ENCODE data around the gene SLC10A7. TPM values are rescaled to one million over a fixed set of nuclear protein-coding genes. Genes with fewer than 3 reads are reported as not detected.

The SLC10A7 gene
- total and polyA plus RNA-seq, 2 of the 13 experiments (the other 11 are each of a cell fraction or from before 2014, with no cell fraction given) = 18.5 to 18.8 TPM

- TF ChIP-seq ZFP91 (CRISPR knock-in tag; IDR thresholded peaks at IDR 0.05; ENCODE audit: borderline replicate concordance) (peak; percentile 65; the same call in 1 of the 2 replicates), ZNF383 (CRISPR knock-in tag; IDR thresholded peaks at IDR 0.05; ENCODE audit: borderline replicate concordance) (no peak), ZBTB10 (CRISPR knock-in tag; IDR thresholded peaks at IDR 0.05; ENCODE audit: borderline replicate concordance) (no peak), ELF1 (CRISPR knock-in tag; IDR thresholded peaks at IDR 0.05) (no peak; the same call in 1 of the 2 replicates), ZNF333 (CRISPR knock-in tag; IDR thresholded peaks at IDR 0.05; ENCODE audit: borderline replicate concordance) (0 out of 2 replicates have a peak, but pooled peaks have one; percentile 85), SIN3A (IDR thresholded peaks at IDR 0.05; ENCODE audit: borderline replicate concordance, low read depth, low read length) (0 out of 2 replicates have a peak, but pooled peaks have one; percentile 60), NR2F1 (CRISPR knock-in tag; IDR thresholded peaks at IDR 0.05) (no peak), MEIS1 (CRISPR knock-in tag; IDR thresholded peaks at IDR 0.05; ENCODE audit: borderline replicate concordance) (no peak; the same call in 1 of the 2 replicates), PAXIP1 (CRISPR knock-in tag; conservative IDR thresholded peaks at IDR 0.05) (no peak), ARID5B (CRISPR knock-in tag; IDR thresholded peaks at IDR 0.05) (0 out of 2 replicates have a peak, but pooled peaks have one; percentile 5), NFIB (CRISPR knock-in tag; IDR thresholded peaks at IDR 0.05; ENCODE audit: borderline replicate concordance) (no peak), GATAD1 (CRISPR knock-in tag; IDR thresholded peaks at IDR 0.05) (peak; percentile 29; the same call in 1 of the 2 replicates), ZNF570 (CRISPR knock-in tag; IDR thresholded peaks at IDR 0.05; ENCODE audit: borderline replicate concordance) (no peak), SATB2 (CRISPR knock-in tag; IDR thresholded peaks at IDR 0.05) (no peak)
Observed at GRCh38 chr4:146522098-146522868, 543 bp upstream of the SLC10A7 start (continued).

Measured in HepG2 (cell line).